Measurements from ENCODE around the gene TMEM242. TPM values are rescaled to one million over a fixed set of nuclear protein-coding genes. Genes with fewer than 3 reads are reported as not detected.

TMEM242 gene
- total and polyA plus RNA-seq, 2 of the 13 experiments (the other 11 are each of a cell fraction or from before 2014, with no cell fraction given) = 5.6 to 11.1 TPM

DNA sequence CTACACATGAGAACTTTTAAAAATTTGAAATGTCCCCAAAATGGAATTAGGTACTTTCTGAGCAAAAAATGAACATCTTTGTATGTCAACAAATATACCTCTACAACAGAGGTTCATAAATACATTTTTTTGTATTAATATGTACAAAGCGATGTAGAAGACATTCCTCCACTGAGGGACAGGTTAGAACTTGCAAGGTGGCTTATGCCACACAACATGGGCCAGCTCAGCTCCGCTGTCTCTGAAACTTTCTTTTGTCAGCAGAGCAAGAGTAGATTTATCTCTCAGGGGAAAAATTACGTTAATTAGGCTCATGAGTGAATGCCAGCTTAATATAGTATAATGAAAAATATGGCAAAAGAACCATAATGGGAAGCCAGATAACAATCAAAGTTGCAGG lies 10.6 kb upstream of the TMEM242 start:
- intact Hi-C loops (cut with micrococcal nuclease; ENCODE audit: unreplicated experiment) = no loop called here
- DNase-seq (ENCODE audit: low spot score) (no peak), ATAC-seq (no peak), FAIRE-seq (no peak)
- no peak overlapping the region for H3K4me3 ChIP-seq (replicated peaks in 1 of 3; ENCODE audit: insufficient read depth in 1 of 3, low read depth in 2 of 3, low read length in 3 of 3)
- WGBS (ENCODE audit: low lambda C conversion rate) = 64% methylated on average over 3 of the region's 3 CpGs
- in situ Hi-C loops (cut with HindIII; ENCODE audit: extremely low pct_ligation_motif_present, low pct_unique_long_range_greater_than_20kb) = no loop called here
- no peak overlapping the region for H2AFZ ChIP-seq (ENCODE audit: low read length)
- peaks cover 13% of the 10 kb centered on the region for H3K4me1 ChIP-seq (ENCODE audit: insufficient read depth, low read length)
- no TSS peak for BruUV-seq (replicated peaks)
- no peaks in the 10 kb centered on the region for H3K79me2 ChIP-seq (ENCODE audit: insufficient read depth, low read length)
- no peak for TF ChIP-seq ZNF639 (CRISPR knock-in tag; conservative IDR thresholded peaks at IDR 0.05)
- TF ChIP-seq, protein P1, sequence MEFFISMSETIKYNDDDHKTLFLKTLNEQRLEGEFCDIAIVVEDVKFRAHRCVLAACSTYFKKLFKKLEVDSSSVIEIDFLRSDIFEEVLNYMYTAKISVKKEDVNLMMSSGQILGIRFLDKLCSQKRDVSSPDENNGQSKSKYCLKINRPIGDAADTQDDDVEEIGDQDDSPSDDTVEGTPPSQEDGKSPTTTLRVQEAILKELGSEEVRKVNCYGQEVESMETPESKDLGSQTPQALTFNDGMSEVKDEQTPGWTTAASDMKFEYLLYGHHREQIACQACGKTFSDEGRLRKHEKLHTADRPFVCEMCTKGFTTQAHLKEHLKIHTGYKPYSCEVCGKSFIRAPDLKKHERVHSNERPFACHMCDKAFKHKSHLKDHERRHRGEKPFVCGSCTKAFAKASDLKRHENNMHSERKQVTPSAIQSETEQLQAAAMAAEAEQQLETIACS (CRISPR knock-in tag; IDR thresholded peaks at IDR 0.05) = no peak
- no peak for TF ChIP-seq RORA (CRISPR knock-in tag; IDR thresholded peaks at IDR 0.05)
- TF ChIP-seq ELF3 (CRISPR knock-in tag; IDR thresholded peaks at IDR 0.05) = no peak
- no peaks in the 10 kb centered on the region for H3K36me3 ChIP-seq (replicated peaks in 1 of 2; ENCODE audit: control insufficient read depth in 1 of 2, insufficient read depth in 2 of 2, low read length in 2 of 2)
- H3K27me3 ChIP-seq (ENCODE audit: control insufficient read depth in 1 of 2, insufficient read depth in 2 of 2, low read length in 2 of 2) = peaks cover 0 to 10% of the 10 kb centered on the region in 2 experiments; a peak in 2 of 5 replicates
- no peak overlapping the region for H3K27ac ChIP-seq (ENCODE audit: extremely low read length, insufficient read depth, low read length)
- POLR2A ChIA-PET = interaction anchor here (6.0 kb wide), 1 partner anchor 10 kb away, joined by 42 read pairs; the partner anchor contains the start of gene TMEM242
- no peaks in the 10 kb centered on the region for H3K9me3 ChIP-seq (ENCODE audit: low read length)
- H3K9ac ChIP-seq (ENCODE audit: insufficient read depth, low read depth, low read length) = no peak overlapping the region
- CTCF ChIA-PET (ENCODE audit: low intra/inter-chr PET ratio, low total read pairs) = interaction anchor here (4.3 kb wide), 1 partner anchor 19 kb away, joined by 60 read pairs; no protein-coding TSS in a partner anchor
- no peaks in the 10 kb centered on the region for H4K20me1 ChIP-seq (ENCODE audit: insufficient read depth, low read length)
- H3K4me2 ChIP-seq (ENCODE audit: low read depth, low read length) = no peak overlapping the region

DNA sequence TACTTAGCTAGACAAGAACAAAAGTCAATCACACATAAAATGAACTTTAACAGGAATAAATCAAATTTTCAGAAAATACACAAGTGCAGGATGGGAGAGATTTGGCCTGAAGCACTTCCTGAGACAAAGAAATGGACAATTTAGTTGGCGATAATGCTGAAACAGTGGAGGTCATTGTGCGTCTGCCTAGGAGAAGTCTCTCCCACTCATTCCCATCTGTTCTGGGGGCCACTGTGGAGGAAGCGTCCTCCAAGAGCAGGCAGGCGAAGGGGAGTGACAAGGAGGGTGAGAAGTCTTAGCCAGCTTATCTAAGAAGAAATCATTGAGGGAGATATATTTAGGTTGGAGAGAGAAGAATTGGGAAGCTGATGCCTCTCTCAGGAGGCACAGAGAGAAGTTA lies 10.2 kb upstream of the TMEM242 start:
- no peaks in the 10 kb centered on the region for H4K20me1 ChIP-seq (ENCODE audit: insufficient read depth, low read length)
- FAIRE-seq = no peak
- peaks cover 15% of the 10 kb centered on the region for H3K4me1 ChIP-seq (ENCODE audit: insufficient read depth, low read length)
- BruUV-seq (replicated peaks) = no TSS peak
- H3K27ac ChIP-seq (ENCODE audit: extremely low read length, insufficient read depth, low read length) = no peak overlapping the region
- no peaks in the 10 kb centered on the region for H3K36me3 ChIP-seq (replicated peaks in 1 of 2; ENCODE audit: control insufficient read depth in 1 of 2, insufficient read depth in 2 of 2, low read length in 2 of 2)
- in situ Hi-C loops (cut with HindIII; ENCODE audit: extremely low pct_ligation_motif_present, low pct_unique_long_range_greater_than_20kb) (no loop called here), intact Hi-C loops (cut with micrococcal nuclease; ENCODE audit: unreplicated experiment) (no loop called here)
- H3K9ac ChIP-seq (ENCODE audit: insufficient read depth, low read depth, low read length) = no peak overlapping the region
- H3K4me3 ChIP-seq (replicated peaks in 1 of 3; ENCODE audit: insufficient read depth in 1 of 3, low read depth in 2 of 3, low read length in 3 of 3) = no peak overlapping the region
- CTCF ChIA-PET (ENCODE audit: low intra/inter-chr PET ratio, low total read pairs) = interaction anchor here (4.3 kb wide), 1 partner anchor 18 kb away, joined by 60 read pairs; no protein-coding TSS in a partner anchor
- no peaks in the 10 kb centered on the region for H3K9me3 ChIP-seq (ENCODE audit: low read length)
- no peak overlapping the region for H3K4me2 ChIP-seq (ENCODE audit: low read depth, low read length)
- no peak for ATAC-seq
- H3K27me3 ChIP-seq (ENCODE audit: control insufficient read depth in 1 of 2, insufficient read depth in 2 of 2, low read length in 2 of 2) = peaks cover 0 to 9% of the 10 kb centered on the region in 2 experiments; a peak in 2 of 5 replicates
- no peaks in the 10 kb centered on the region for H3K79me2 ChIP-seq (ENCODE audit: insufficient read depth, low read length)
- 67% methylated on average over 4 of the region's 4 CpGs for WGBS (ENCODE audit: low lambda C conversion rate)
- no peak for DNase-seq (ENCODE audit: low spot score)
- POLR2A ChIA-PET = interaction anchor here (6.0 kb wide), 1 partner anchor 10 kb away, joined by 42 read pairs; the partner anchor contains the start of gene TMEM242
- no peak overlapping the region for H2AFZ ChIP-seq (ENCODE audit: low read length)
- TF ChIP-seq KLF6 (CRISPR knock-in tag; IDR thresholded peaks at IDR 0.05) (no peak), FOXK2 (IDR thresholded peaks at IDR 0.05) (no peak), SUZ12 (IDR thresholded peaks at IDR 0.05; ENCODE audit: low read depth, low read length) (no peak), MED13 (CRISPR knock-in tag; IDR thresholded peaks at IDR 0.05) (no peak), ZBTB20 (CRISPR knock-in tag; IDR thresholded peaks at IDR 0.05; ENCODE audit: borderline replicate concordance, low read depth) (no peak), KMT2A (CRISPR knock-in tag; IDR thresholded peaks at IDR 0.05) (no peak), ZNF446 (CRISPR knock-in tag; IDR thresholded peaks at IDR 0.05) (no peak), ZNF333 (CRISPR knock-in tag; IDR thresholded peaks at IDR 0.05; ENCODE audit: borderline replicate concordance) (no peak)
